Activated CD4-positive, alpha-beta T cell treated with anti-CD3 and anti-CD28 coated beads for 24 hours (primary cell): Measurements from ENCODE around the gene DENND1A.
"Not testable (repeated sequence)": the region's sequence is repeated elsewhere in the genome, so short reads cannot be mapped to it uniquely, and the experiment has no call there.

Source experiments
- DNase-seq, 2 donors: peaks; one replicate each; pipeline ENCODE4 v3.0.0-alpha.2; 2020; ENCODE audit warnings: low read depth in 2 of 2

The DENND1A gene, protein sequence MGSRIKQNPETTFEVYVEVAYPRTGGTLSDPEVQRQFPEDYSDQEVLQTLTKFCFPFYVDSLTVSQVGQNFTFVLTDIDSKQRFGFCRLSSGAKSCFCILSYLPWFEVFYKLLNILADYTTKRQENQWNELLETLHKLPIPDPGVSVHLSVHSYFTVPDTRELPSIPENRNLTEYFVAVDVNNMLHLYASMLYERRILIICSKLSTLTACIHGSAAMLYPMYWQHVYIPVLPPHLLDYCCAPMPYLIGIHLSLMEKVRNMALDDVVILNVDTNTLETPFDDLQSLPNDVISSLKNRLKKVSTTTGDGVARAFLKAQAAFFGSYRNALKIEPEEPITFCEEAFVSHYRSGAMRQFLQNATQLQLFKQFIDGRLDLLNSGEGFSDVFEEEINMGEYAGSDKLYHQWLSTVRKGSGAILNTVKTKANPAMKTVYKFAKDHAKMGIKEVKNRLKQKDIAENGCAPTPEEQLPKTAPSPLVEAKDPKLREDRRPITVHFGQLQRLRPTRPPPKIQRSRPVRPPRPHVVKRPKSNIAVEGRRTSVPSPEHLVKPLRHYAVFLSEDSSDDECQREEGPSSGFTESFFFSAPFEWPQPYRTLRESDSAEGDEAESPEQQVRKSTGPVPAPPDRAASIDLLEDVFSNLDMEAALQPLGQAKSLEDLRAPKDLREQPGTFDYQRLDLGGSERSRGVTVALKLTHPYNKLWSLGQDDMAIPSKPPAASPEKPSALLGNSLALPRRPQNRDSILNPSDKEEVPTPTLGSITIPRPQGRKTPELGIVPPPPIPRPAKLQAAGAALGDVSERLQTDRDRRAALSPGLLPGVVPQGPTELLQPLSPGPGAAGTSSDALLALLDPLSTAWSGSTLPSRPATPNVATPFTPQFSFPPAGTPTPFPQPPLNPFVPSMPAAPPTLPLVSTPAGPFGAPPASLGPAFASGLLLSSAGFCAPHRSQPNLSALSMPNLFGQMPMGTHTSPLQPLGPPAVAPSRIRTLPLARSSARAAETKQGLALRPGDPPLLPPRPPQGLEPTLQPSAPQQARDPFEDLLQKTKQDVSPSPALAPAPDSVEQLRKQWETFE

DNA sequence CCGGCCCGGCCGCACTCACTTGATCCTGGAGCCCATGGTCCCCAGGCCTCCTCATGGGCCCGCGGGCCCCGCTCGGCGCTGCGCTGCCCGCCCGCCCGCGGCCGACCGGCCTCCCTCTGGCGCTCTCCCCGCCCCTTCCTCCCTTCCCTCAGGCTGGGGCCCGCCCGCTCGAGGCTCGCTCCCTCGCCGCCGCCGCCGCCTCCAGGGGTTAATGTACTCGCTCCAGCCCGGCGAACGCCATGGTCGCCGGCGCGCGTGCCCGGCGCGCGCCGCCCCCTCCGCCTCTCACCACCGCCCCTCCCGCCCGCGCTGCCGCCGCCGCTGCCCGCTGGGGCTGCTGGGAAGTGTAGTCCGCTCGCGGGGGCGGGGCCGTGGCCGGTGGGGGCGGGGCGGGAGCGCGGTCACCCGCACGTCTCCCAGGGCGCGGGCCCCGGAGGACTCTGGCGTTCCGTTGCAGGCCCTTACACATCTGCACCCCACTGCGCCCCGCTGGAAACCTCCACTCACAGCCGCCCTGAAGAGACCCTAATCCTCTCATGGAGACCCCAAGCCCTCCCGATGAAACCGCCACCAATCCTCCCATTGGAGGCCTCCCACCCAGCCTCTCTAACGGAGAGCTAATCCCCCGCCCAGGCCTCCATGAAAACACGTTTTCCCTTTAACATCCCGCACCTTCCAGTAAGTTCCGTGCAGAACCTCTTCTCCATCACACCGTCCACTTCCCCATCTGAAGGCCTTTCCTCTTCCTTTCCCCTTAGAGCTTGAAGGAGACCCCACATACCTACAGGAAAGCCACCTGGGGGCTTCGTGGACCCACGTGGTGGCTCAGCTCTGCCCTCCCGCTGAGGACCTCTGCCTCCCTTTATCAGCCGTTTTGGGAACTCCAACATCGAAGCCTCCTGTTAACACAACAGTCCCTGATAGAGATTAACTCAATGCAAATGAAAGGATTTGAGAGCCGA, at the start of gene DENND1A:
TSS of gene DENND1A (minus strand) at position 257 of the 962 bp plus-strand sequence. CDS start at position 36, 221 bp downstream.
- DNase-seq, result peak; percentile 86 to 88

DNA sequence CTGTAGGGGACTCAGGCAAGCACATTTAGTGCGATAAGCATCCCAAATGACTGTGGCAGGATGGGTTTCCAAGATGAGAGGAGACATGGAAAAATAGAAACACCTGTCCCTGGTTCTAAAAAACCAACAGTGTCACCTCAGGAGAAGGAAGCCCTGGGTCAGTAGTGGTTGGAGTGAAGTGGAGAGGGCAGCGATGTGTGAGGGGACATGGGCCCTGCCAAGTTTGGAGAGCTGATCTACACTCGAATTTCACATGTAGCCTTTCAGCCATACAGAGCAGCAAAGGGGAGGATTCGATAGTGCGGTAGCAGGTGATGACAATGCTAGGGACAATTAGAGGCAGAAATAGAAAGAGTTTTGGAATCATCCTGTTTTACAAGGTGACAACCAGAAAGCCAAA, 49.1 kb upstream of the DENND1A start:
- DNase-seq, result no peak

DNA sequence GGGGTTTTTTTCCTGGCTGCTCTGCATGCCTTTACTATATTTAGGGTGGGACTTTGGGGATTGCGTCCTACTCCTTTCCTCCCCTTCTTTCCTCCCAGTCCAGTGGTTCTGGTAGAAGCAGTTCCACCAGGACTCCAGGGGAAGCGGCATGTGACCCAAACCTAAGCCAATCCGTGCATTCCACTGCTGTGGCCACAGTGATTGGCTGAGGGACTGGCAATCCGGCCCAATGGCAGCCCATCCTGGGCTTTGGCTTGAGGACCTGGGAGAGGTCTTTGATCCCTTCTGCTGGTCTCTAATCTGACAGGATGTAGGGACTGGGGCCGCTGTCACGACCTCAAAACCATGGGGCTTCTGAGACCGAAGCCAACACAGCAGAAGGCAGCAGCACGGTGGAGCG, 46.7 kb upstream of the DENND1A start:
- DNase-seq, result not testable (repeated sequence)

DNA sequence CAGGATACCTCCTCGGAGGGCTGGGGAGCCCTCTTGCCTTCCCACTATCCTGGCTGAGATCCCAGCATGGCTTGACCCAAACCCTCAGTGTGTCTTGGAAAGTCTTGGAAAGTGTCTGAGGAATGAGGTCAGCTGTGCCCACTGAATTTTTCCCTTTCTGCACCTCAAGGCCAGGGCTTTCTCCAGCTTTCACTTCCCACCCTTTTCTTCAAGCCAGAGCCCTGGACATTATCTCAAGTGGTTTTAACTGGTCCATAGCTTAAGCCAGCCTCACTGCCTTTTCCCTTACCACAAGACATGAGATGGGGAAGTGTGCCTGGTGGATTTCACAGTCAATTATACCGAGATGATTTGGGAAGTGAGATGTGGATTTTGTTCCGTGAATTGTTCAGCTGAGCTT, 45.9 kb upstream of the DENND1A start:
- no peak for DNase-seq

DNA sequence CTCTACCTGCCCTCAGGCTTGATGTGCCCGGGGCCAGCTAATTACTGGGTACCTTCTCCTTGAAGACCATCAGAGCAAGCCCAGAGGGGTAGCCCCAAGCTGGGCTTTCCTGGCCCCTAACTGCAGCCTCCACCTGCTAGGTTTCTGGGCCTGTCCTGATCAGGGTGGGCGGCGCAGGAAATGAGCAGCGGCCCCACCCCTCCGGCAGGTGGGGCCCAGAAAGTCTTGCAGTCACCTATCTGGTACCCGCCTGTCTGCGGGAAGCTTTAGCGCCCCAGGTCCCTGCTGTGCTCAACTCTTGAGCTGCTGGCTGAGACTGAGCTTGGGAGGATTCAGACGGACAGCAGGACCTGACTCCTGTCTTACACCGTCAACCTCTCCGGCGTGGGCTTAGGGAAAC, 44.5 kb upstream of the DENND1A start:
- DNase-seq, result no peak

DNA sequence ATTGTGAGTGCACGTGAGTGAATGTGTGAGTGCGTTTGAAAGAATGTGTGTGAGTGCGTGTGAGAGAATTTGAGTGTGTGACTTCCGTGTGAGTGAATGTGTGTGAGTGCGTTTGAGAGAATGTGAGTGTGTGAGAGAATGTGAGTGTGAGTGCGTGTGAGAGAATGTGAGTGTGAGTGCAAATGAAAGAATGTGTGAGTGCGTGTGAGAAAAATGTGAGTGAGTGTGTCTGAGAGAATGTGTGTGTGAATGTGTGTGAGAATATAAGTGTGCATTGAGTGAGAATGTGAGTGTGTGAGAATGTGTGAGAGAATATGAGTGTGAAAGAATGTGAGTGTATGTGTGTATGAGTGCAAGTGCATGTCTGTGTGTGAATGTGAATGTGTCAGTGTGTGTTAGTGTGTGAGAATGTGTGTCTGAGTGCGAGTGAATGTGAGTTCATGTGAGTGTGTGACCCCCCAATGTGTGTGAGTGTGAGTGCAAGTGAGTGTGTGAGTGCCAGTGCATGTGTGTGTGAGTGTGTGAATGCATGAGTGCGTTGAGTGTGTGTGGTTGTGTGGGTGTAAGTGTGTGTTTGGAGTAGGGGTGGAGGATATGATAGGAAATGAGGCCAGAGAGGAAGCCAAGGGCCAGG, 43.8 kb upstream of the DENND1A start:
- no peak for DNase-seq

DNA sequence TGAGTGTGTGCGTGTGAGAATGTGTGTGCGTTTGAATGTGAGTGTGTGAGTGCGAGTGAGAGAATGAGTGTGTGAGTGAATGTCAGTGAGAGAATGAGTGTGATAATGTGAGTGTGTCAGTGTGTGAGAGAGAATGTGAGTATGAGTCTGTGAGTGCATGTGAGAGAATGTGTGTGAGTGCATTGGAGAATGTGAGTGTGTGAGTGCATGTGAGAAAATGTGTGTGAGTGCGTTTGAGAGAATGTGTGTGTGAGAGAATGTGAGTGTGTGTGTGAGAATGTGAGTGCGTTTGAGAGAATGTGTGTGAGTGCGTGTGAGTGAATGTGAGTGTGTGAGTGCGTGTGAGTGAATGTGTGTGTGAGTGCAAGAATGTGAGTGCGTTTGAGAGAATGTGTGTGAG, 42.7 kb upstream of the DENND1A start:
- DNase-seq, result no peak

DNA sequence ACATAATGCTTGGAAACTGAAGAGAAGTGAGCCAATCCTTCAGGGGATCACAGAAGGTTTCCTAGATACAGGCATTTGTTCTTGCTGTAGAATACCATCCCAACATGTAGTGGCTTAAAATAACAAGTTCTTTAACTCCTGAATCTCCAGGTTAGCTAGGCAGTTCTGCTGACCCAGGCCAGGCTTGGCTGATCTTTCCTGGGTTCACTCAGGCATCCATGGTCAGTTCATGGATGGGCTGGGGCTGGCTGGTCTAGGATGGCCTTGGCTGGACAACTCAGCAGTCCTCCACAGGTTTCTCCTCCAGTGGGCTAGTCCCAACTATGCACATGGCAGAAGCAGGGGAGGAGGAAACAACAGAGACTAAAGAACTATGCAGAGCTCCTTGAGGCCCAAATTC, 37.4 kb upstream of the DENND1A start:
- no peak for DNase-seq

DNA sequence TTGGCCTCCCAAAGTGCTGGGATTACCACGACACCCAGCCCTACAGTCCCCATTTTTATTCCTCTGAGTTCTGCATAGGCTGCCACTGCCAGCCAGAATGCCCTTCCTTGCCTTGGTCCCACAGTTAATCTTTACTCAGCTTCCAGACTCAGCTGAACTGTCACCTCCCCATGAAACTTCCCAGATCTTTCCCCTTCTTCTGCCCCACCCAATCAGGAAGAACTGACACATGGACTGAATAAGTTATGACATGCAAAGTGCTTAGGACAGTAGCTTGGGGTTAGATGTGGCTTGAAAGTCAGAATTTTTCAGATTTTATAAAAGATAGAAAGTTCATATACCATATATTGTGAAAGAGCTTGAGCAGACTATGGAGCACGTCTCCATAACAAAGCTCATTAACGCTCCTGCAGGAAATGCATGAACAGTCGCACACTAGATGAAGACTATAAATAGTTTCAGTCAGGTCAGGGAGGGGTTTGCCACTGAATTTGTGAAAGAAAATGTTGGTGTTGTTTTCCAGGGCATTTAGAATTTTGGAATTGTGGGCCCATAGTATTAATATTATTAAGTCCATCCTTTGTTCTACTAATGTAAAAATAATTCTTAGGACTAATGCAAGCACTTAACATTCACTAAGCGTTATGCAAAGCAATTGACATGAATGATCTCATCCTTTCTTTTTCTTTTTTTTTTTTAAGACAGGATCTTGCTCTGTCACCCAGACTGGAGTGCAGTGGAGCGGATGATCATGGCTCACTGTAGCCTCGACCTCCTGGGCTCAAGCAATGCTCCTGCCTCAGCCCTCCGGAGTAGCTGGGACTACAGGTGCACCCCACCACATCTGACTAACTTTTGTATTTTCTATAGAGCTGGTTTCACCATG, 36.1 kb upstream of the DENND1A start:
- DNase-seq, result no peak

DNA sequence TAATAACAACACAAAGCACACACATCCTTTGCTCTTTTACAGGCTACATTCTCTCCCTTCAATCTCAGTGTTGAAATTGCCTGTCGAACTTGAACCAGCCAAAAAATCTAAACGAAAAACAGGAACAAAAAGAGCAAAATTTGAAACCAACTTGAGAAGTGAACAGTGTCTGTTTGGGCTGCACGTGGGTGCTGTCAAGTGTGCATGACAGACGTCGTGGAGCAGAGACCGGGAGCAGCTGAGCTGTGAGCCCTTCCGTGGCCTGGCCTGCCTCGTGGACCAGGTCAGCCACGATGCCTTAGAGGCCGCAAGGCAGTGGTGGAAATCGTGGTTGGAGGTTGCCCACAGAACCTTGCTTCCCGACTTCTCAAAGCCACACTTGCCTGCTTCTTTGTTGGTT, 34.8 kb upstream of the DENND1A start:
- DNase-seq, result no peak

DNA sequence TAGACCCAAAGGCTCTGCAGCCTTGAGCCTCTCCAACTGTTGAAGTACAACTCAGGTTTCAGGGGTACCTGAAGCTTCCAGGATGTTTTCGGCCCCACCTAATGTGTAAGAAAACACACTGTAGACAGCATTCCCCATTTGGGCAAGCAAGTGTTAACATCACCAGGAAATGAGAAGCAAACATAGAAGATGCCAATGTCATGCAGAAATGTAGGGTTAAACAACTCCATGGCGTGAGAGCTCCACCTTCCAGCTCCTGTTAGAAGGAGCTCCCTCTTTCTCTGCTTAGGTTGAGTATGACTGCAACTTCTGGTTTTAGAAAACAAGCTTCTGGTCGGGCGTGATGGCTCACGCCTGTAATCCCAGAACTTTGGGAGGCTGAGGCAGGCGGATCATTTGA, 31.0 kb upstream of the DENND1A start:
- no peak for DNase-seq

DNA sequence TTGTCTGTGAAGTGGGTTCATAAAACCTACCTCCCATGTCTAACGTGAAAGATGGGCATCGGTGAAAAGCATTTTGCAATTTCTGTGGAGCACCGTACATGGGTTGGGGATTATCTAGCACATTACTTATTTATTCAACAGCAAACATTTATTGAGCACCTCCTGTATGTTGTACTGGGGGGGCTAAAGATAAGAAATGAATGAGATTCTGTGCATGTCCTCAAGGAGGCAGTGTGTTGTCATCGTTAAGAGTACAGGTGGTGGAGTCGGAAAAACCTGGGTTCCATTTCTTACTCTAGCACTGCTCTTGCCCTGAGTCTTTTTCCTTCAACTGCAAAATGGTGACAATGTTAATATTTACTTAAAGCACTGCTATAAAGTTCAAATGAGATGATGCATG, 30.4 kb upstream of the DENND1A start:
- DNase-seq, result no peak

DNA sequence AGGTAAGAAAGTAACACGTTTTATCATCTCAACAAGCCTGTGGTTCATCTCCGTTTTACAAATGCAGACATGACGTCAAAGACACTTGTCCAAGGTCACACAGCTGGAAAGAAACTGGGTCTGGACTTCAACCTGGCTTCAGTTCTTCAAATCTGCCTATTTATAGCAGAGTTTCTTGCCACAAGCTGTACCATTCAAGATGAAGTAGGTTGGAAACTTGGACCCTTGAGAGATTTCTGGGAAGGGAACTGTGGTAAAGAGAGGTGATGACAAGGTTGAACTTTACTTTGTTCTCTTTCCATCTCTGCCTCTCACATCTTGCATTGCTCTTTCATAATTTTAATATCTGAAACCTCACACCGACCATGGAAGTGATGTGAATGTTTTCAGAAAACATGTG, 29.9 kb upstream of the DENND1A start:
- no peak for DNase-seq

DNA sequence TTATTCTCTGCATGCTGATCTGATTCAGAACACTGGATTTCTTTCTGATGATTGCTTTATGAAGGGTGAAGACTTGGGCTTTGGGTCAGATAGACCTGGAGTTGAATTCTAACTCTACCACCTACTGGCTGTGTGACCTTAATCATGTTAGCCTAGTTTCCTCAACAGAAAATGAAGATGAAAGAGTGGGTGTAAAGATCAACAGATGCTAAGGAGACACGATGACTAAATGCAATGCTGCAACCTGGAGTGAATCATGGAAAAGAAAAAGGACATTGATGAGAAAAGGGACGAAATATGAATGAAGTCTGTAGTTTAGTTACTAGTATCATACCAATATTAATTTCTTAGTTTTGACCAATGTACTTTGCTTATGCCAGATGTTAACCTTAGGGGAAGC, 27.8 kb upstream of the DENND1A start:
- no peak for DNase-seq

DNA sequence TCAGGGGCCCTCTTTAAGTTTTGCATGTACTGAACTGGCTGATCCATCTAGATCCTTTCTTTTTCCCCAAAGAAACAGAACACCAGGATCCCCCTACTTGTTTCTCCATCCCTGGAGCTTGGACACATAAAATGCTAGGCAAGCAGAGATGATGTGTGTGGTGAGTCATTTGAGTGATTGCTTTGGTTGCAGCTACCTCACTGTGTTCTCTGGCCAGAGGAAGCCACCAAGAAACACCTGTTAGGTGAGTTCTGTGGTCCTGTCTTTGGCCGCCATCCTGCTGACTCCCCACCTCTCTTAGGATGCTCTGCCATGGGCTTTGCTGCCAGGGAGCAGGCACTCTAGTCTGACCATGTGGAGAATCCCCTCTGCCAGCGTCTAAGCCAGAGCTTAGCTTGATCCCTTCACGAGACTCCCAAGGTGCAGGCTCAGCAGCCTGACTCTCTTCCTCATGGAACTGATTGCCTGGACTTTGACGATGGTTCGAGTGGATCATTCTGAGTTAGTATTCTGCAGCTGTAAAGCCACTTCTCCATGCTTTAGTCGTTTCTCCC, 27.3 kb upstream of the DENND1A start:
- DNase-seq, result no peak

DNA sequence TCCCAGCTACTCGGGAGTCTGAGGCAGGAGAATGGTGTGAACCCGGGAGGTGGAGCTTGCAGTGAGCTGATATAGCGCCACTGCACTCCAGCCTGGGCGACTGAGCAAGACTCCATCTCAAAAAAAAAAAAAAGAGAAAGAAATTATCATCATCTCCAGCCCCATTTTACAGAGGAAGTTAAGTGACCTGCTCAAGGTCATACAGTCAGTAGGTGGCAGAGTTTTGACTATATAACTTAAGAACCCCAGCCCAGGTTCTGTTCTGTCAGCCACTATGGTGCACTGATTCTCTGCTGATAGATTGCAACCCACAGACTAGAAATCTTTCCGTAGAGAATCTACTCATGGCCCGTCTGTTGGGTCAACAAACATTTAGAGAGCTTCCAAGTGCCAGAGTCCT, 25.7 kb upstream of the DENND1A start:
- no peak for DNase-seq

DNA sequence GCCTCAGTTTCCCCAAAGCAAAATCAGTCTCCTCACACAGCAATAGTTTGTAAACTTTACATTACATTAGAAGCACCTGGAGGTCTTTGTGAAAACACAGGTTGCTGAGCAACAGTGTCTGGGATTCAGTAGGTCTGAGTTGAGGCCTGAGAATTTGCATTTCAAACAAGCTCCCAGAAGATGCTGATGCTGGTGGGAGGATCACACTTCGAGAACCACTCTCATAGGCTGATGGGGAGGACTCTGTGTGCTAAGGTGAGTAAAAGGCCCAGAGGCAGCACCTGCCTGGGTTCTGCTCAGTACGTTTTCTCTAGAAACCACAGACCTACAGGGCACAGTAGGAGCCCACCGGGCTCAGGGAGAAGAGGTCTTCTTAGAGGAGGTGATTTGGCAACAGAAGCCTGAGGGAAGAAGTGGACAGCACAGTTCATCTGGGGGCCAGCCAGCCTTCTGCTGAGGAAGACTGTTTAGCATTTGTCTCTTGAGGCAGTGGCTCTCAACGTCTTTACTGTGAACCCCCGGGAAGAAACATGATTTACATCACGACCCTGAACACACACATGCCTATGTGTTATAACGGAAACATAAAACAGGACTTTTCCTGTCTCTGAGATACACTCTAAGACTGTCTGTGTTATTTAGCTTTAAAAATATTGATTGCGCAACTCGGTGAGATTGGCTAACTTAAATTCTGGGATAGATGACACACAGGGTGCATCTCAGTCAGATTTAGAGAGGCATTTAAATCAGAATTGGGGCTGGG, 24.8 kb upstream of the DENND1A start:
- DNase-seq, result no peak

DNA sequence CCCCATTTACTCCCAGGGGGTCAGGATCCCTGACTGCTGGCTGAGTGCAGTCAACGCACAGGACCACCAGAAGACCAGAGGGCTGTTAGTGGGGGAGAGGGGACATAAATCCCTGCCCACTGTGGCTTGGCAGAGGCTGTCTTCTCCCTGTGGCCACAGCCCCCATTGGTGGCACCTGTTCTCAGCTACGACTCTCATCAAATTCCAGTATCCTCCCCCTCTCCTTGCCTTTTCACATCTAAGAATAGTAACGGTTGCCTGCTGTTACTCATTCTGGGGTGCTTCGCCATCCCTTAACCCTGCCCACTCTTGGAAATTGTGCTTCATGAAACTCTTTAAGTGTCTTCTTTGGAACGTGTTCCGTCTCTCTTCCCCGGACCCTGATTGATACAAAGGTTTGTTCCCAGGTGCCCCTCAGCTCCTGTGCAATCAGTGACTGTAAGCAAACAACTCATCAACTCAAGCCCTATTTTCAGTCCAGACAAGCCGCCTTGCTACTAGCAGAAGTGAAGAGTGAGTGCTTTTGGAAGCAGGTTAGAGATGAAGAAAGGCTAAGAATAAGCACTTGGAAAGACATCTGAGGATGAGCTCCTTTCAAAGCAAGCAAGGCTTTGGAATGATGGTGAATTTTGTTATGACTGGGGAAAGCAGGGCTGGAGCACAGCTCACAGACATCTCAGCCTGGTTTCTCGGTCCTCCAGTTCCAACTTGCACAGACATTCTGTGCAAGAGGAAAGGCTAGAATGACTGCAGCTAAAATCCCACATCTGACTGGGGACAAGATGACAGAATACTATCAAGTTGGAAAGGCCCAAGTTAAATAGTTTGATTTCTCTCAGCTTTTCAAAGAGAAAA, 22.9 kb upstream of the DENND1A start:
- no peak for DNase-seq
